NB4 (cell line): ENCODE data around the gene INSR.

Experiments
- POLR2A ChIP-seq: IDR thresholded peaks from 2 replicates; pipeline ENCODE4 v1.6.1; 2011; ENCODE audit warnings: mild to moderate bottlenecking; ENCODE audit not compliant: insufficient read length; ENCODE audit errors: extremely low read depth
- TF ChIP-seq, protein P1 (sequence below): IDR thresholded peaks from one replicate; pipeline ENCODE4 v1.5.1; 2012; ENCODE audit warnings: low read depth, low read length

DNA sequence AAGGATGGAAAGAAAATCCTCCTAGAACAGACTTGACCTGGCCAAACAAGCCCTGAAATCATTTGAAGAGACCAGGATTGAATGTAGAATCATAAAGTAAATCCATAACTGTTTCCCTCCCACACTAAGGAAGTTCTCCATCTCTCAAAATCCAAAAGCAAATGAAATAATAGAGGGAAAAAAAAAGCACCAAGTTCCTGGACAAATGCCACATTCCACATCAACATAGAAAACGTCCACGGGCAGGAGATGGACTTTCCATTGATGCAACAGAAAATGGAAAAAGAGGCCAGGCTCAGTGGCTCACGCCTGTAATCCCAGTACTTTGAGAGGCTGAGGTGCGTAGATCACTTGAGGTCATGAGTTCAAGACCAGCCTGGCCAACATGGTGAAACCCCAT, 56.2 kb downstream of the INSR start:
- TF ChIP-seq POLR2A = no peak
- TF ChIP-seq, protein P1, sequence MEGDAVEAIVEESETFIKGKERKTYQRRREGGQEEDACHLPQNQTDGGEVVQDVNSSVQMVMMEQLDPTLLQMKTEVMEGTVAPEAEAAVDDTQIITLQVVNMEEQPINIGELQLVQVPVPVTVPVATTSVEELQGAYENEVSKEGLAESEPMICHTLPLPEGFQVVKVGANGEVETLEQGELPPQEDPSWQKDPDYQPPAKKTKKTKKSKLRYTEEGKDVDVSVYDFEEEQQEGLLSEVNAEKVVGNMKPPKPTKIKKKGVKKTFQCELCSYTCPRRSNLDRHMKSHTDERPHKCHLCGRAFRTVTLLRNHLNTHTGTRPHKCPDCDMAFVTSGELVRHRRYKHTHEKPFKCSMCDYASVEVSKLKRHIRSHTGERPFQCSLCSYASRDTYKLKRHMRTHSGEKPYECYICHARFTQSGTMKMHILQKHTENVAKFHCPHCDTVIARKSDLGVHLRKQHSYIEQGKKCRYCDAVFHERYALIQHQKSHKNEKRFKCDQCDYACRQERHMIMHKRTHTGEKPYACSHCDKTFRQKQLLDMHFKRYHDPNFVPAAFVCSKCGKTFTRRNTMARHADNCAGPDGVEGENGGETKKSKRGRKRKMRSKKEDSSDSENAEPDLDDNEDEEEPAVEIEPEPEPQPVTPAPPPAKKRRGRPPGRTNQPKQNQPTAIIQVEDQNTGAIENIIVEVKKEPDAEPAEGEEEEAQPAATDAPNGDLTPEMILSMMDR = no peak
